Glutamatergic neuron (in vitro differentiated cells): ENCODE measurements around the gene LYPD6. TPM values are rescaled to one million over a fixed set of nuclear protein-coding genes. Genes with fewer than 3 reads are reported as not detected.

Experiments
- DNase-seq: peaks from one replicate; pipeline ENCODE4 v3.0.0; 2022
- H3K27ac Mint-ChIP-seq: one replicate; pipeline ENCODE4 v1.8.0; 2020; ENCODE audit warnings: mild to moderate bottlenecking, mixed read lengths, inconsistent platforms; ENCODE audit not compliant: unreplicated experiment
- H3K27me3 Mint-ChIP-seq: one replicate; pipeline ENCODE4 v1.8.0; 2020; ENCODE audit warnings: mild to moderate bottlenecking, moderate library complexity, mixed read lengths, inconsistent platforms; ENCODE audit not compliant: unreplicated experiment
- H3K36me3 Mint-ChIP-seq: one replicate; pipeline ENCODE4 v1.8.0; 2020; ENCODE audit warnings: mild to moderate bottlenecking, mixed read lengths, inconsistent platforms; ENCODE audit not compliant: unreplicated experiment
- H3K4me1 Mint-ChIP-seq: one replicate; pipeline ENCODE4 v1.8.0; 2020; ENCODE audit warnings: mild to moderate bottlenecking, low read depth, mixed read lengths, inconsistent platforms; ENCODE audit not compliant: unreplicated experiment
- H3K4me3 Mint-ChIP-seq: one replicate; pipeline ENCODE4 v1.8.0; 2020; ENCODE audit warnings: mild to moderate bottlenecking, mixed read lengths, inconsistent platforms; ENCODE audit not compliant: unreplicated experiment
- H3K9me3 Mint-ChIP-seq: one replicate; pipeline ENCODE4 v1.8.0; 2020; ENCODE audit warnings: mild to moderate bottlenecking, moderate library complexity, mixed read lengths, inconsistent platforms; ENCODE audit not compliant: unreplicated experiment
- total RNA-seq: library from RNA; stranded (reverse); fragmentation: NEBNext Ultra II Directional; extraction: Animal tissue kit (Norgen Biotek cat#: 25700); gene quantifications from one replicate; pipeline ENCODE4 v1.2.1, GENCODE V29; 2021; ENCODE audit not compliant: unreplicated experiment
- TF ChIP-seq, protein P1 (sequence below): fragments of 200-600 bp; sonication (generic); IDR thresholded peaks from one replicate; pipeline ENCODE4 v1.5.0; 2021; ENCODE audit not compliant: partially characterized antibody, unreplicated experiment

LYPD6 gene
- total RNA-seq, 1 donor from 2014 or later: 1.5 TPM

DNA sequence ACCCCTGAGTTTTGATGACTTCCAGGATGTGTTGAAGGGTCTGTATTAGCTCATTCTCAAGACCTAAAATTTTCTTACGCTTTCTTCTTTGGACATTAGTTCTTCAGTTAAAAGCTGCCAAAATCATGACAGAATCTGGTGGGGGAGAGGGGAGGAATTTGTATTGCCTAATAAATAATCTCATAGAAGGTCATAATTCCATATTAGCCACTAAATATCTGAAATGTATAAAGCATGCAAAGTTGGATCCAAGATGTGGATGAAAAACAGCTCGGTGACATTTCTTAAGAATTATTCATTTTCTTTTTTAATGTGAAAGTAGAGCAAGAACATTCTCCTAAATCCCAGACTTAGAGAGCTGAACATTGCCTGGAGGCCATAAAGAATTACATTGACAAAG, 137.0 kb downstream of the LYPD6 start:
- no peaks in the 10 kb centered on the region for H3K9me3 Mint-ChIP-seq
- H3K36me3 Mint-ChIP-seq: no peaks in the 10 kb centered on the region
- no peak overlapping the region for H3K27ac Mint-ChIP-seq
- TF ChIP-seq, protein P1, sequence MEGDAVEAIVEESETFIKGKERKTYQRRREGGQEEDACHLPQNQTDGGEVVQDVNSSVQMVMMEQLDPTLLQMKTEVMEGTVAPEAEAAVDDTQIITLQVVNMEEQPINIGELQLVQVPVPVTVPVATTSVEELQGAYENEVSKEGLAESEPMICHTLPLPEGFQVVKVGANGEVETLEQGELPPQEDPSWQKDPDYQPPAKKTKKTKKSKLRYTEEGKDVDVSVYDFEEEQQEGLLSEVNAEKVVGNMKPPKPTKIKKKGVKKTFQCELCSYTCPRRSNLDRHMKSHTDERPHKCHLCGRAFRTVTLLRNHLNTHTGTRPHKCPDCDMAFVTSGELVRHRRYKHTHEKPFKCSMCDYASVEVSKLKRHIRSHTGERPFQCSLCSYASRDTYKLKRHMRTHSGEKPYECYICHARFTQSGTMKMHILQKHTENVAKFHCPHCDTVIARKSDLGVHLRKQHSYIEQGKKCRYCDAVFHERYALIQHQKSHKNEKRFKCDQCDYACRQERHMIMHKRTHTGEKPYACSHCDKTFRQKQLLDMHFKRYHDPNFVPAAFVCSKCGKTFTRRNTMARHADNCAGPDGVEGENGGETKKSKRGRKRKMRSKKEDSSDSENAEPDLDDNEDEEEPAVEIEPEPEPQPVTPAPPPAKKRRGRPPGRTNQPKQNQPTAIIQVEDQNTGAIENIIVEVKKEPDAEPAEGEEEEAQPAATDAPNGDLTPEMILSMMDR: no peak
- no peak overlapping the region for H3K4me3 Mint-ChIP-seq
- no peak for DNase-seq
- H3K4me1 Mint-ChIP-seq: peaks cover 2% of the 10 kb centered on the region
- H3K27me3 Mint-ChIP-seq: no peaks in the 10 kb centered on the region

DNA sequence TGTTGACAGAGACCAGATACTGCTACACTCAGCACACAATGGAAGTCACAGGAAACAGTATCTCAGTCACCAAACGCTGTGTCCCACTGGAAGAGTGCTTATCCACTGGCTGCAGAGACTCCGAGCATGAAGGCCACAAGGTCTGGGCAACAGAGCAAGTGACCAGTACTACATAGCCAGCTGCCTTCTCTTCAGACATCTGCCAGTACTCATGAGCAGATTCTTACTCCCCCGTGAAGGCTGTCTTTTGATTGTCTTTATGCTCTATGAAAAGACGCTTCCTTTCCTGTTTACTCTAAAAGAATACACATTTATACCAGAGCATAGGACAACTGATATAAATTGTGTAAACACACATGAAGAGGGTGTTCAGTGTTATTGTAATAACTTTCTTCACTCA, 138.2 kb downstream of the LYPD6 start:
- H3K4me3 Mint-ChIP-seq: no peak overlapping the region
- no peaks in the 10 kb centered on the region for H3K9me3 Mint-ChIP-seq

DNA sequence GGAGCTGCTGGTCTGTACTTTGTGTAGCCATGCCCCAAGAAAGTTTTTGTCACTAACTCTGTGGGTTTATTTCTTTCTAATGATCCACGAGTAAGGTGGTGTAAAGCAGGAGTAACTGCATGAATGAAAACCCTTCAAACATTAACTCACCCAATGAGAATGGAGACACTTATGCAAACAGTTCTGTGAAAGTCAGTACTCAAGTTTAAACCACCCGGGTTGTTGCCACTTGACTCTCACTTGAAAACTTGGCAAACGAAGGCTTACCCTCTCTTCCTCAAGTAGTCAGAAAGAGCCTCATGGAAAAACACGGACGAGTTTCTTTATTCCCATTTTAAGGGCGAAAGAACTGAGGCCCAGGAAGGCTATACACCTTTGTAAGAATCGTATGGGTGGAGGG, 139.7 kb downstream of the LYPD6 start:
- no peak for DNase-seq
- H3K27me3 Mint-ChIP-seq: no peaks in the 10 kb centered on the region
- peaks cover 2% of the 10 kb centered on the region for H3K4me1 Mint-ChIP-seq
- H3K27ac Mint-ChIP-seq: no peak overlapping the region
- no peaks in the 10 kb centered on the region for H3K36me3 Mint-ChIP-seq
- TF ChIP-seq, protein P1: no peak
- no peak overlapping the region for H3K4me3 Mint-ChIP-seq
- no peaks in the 10 kb centered on the region for H3K9me3 Mint-ChIP-seq

More for the DNA sequence above, 138.2 kb downstream of the LYPD6 start:
- DNase-seq: no peak
- Mint-ChIP-seq H3K27ac (no peak overlapping the region), H3K36me3 (no peaks in the 10 kb centered on the region), H3K27me3 (no peaks in the 10 kb centered on the region), H3K4me1 (peaks cover 2% of the 10 kb centered on the region)
- TF ChIP-seq, protein P1: no peak

DNA sequence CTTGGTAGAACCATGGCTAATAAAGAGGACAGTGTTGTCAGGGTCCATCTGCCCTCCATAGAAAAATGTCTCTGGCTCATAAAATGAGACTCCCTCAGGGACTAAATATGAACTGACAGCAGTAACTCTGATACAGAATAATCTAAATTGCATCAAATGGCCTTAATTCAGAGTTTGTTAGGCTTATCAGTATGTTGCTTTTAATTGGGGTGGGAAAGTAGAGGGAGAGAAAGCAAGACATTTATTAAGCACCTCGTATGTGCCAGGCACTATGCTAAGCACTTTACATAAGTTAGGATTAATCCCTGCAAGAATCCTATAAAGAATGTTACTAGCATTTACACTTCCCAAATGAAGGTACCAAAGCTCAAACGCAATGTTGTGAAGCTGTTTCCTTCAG, 142.0 kb downstream of the LYPD6 start:
- no peaks in the 10 kb centered on the region for H3K27me3 Mint-ChIP-seq
- no peak overlapping the region for H3K27ac Mint-ChIP-seq
- no peak for DNase-seq
- no peak overlapping the region for H3K4me3 Mint-ChIP-seq
- peaks cover 2% of the 10 kb centered on the region for H3K4me1 Mint-ChIP-seq
- H3K36me3 Mint-ChIP-seq: no peaks in the 10 kb centered on the region
- no peaks in the 10 kb centered on the region for H3K9me3 Mint-ChIP-seq
- TF ChIP-seq, protein P1: no peak

DNA sequence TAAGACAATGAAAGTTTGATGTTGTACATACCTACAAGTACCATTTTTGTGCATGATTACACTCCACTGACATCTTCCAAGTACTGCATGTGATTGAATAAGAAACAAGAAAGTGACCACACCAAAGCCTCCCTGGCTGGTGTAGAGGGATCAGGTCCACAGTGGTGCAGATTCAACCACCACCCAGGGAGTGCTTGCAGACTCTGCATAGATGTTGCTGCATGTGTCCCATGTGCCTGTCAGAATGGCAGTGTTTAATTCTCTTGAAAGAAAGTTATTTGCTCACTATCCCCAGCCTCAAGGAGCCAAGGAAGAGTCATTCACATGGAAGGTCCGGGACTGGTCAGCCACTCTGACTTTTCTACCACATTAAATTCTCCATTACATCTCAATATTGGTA, 142.7 kb downstream of the LYPD6 start:
- Mint-ChIP-seq H3K27ac (no peak overlapping the region), H3K36me3 (no peaks in the 10 kb centered on the region), H3K27me3 (no peaks in the 10 kb centered on the region), H3K4me1 (peaks cover 2% of the 10 kb centered on the region), H3K9me3 (no peaks in the 10 kb centered on the region), H3K4me3 (no peak overlapping the region)
- DNase-seq: no peak
- TF ChIP-seq, protein P1: no peak
